Esophagus muscularis mucosa (tissue), 3 donors: Measurements from ENCODE around the gene RHPN2.

Source experiments
- POLR2A ChIP-seq: fragments of 450-650 bp; IDR thresholded peaks from one replicate; pipeline ENCODE4 v1.6.1; 2017; ENCODE audit warnings: antibody characterized with exemption, moderate library complexity, mild to moderate bottlenecking, low read depth
- POLR2AphosphoS5 ChIP-seq, 2 donors: sonication (generic); formaldehyde crosslinking; IDR thresholded peaks; one replicate each; pipeline ENCODE4 v1.6.1; 2017; ENCODE audit warnings: antibody characterized with exemption in 2 of 2
- TF ChIP-seq, protein P1 (sequence below), 3 experiments: fragments of 200-600 bp in 2 of 3; fragments of 450-650 bp in 1 of 3; sonication (generic) in 2 of 3; IDR thresholded peaks; one replicate each; pipeline ENCODE4 v1.5.1; 2017 to 2019; ENCODE audit warnings: antibody characterized with exemption in 3 of 3, mild to moderate bottlenecking in 2 of 3, moderate library complexity in 1 of 3

DNA sequence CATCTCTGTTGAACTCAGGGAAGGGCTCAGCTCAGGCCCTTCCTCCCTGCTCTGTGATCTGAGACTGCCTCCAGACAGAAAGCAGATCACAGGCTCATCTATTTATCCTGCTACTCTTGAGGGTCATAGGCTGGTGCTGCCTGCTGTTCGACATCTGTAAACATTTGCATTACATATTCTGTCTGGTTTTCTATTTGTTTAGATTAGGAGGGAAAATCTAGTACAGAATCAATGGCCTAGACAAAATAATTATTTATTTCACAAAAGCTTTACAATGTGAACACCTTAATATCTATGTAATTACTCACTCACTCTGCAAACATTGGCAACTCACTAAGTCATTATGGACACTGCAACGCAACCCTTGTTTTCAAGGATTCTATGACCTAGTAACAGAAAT, 135.9 kb downstream of the RHPN2 start:
- TF ChIP-seq, protein P1, sequence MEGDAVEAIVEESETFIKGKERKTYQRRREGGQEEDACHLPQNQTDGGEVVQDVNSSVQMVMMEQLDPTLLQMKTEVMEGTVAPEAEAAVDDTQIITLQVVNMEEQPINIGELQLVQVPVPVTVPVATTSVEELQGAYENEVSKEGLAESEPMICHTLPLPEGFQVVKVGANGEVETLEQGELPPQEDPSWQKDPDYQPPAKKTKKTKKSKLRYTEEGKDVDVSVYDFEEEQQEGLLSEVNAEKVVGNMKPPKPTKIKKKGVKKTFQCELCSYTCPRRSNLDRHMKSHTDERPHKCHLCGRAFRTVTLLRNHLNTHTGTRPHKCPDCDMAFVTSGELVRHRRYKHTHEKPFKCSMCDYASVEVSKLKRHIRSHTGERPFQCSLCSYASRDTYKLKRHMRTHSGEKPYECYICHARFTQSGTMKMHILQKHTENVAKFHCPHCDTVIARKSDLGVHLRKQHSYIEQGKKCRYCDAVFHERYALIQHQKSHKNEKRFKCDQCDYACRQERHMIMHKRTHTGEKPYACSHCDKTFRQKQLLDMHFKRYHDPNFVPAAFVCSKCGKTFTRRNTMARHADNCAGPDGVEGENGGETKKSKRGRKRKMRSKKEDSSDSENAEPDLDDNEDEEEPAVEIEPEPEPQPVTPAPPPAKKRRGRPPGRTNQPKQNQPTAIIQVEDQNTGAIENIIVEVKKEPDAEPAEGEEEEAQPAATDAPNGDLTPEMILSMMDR (IDR thresholded peaks at IDR 0.05): no peak
- TF ChIP-seq POLR2AphosphoS5 (IDR thresholded peaks at IDR 0.05) (no peak), POLR2A (no peak)
